Natural killer cell (primary cell): ENCODE data around the gene MAST4. TPM values are rescaled to one million over a fixed set of nuclear protein-coding genes. Genes with fewer than 3 reads are reported as not detected.

Experiments used
- ATAC-seq, 3 donors: fragments of 150-1000 bp in 2 of 3; fragments of 200-7000 bp in 1 of 3; cut with Tn5 transposase; 1 replicate in 1 of 3; 2 replicates in 2 of 3; pipeline ENCODE4 v1.10.0; 2021; ENCODE audit warnings: mild to moderate bottlenecking in 2 of 3, moderate library complexity in 2 of 3
- DNase-seq, 2 donors: peaks; one replicate each; pipeline versions ENCODE4 v3.0.0 to v3.0.0-alpha.2; 2013 to 2021; ENCODE audit warnings: mixed read lengths in 1 of 2
- H3K27ac ChIP-seq: one replicate; pipeline ENCODE4 v1.5.1; 2013; ENCODE audit warnings: mild to moderate bottlenecking, low read length
- H3K27me3 ChIP-seq: one replicate; pipeline ENCODE4 v1.6.1; 2013; ENCODE audit warnings: low read length; ENCODE audit not compliant: control insufficient read depth, insufficient read depth
- H3K36me3 ChIP-seq: one replicate; pipeline ENCODE4 v1.6.1; 2013; ENCODE audit warnings: low read length; ENCODE audit not compliant: control insufficient read depth, insufficient read depth
- H3K4me1 ChIP-seq: one replicate; pipeline ENCODE4 v1.6.1; 2013; ENCODE audit warnings: low read length; ENCODE audit not compliant: control insufficient read depth, insufficient read depth
- H3K4me3 ChIP-seq: one replicate; pipeline ENCODE4 v1.5.1; 2013; ENCODE audit warnings: low read length
- H3K9me3 ChIP-seq: one replicate; pipeline ENCODE4 v1.6.1; 2013; ENCODE audit warnings: low read length; ENCODE audit not compliant: control insufficient read depth, insufficient read depth
- H3K27ac Mint-ChIP-seq, 2 donors: one replicate each; pipeline ENCODE4 v1.8.0; 2022; ENCODE audit warnings: mild to moderate bottlenecking in 2 of 2, mixed read lengths in 2 of 2, moderate library complexity in 1 of 2
- H3K27me3 Mint-ChIP-seq, 2 donors: one replicate each; pipeline ENCODE4 v1.8.0; 2022; ENCODE audit warnings: low read depth in 2 of 2, mixed read lengths in 2 of 2
- H3K36me3 Mint-ChIP-seq: one replicate; pipeline ENCODE4 v1.8.0; 2022; ENCODE audit warnings: mixed read lengths
- H3K4me1 Mint-ChIP-seq, 2 donors: one replicate each; pipeline ENCODE4 v1.8.0; 2022; ENCODE audit warnings: mixed read lengths in 2 of 2
- H3K4me3 Mint-ChIP-seq: one replicate; pipeline ENCODE4 v1.8.0; 2022; ENCODE audit warnings: mild to moderate bottlenecking, moderate library complexity, mixed read lengths
- H3K9me3 Mint-ChIP-seq, 2 donors: one replicate each; pipeline ENCODE4 v1.8.0; 2022; ENCODE audit warnings: mixed read lengths in 2 of 2
- CTCF ChIP-seq: fragments of 200-600 bp; IDR thresholded peaks from one replicate; pipeline ENCODE4 v1.8.0; 2022; ENCODE audit warnings: antibody characterized with exemption
- WGBS: methylation state at CpG from one replicate; pipeline ENCODE4 v1.1.7; 2013; ENCODE audit warnings: missing lambda C conversion rate; ENCODE audit not compliant: insufficient coverage; 5-methylcytosine and 5-hydroxymethylcytosine counted together
- intact Hi-C: fragments of 100-400 bp; cut with micrococcal nuclease; formaldehyde crosslinking; loops from one replicate; pipeline ENCODE4 v1.14.2; 2022
- total RNA-seq, 4 donors: library from RNA; stranded (reverse); fragments of 120-200 nt in 1 of 4; gene quantifications; one replicate each; pipeline versions ENCODE4 v1.2.3 to v1.2.4, GENCODE V29; 2013 to 2022

MAST4 gene
- total RNA-seq, 3 donors from 2014 or later (not counting 1 experiment from before 2014, with no cell fraction given): 6.5 to 14.1 (median 12.7) TPM

- no peak for TF ChIP-seq CTCF
- WGBS: no CpG with 5 or more reads among the region's 1 CpG
- Mint-ChIP-seq H3K27ac (no peak overlapping the region), H3K4me3 (no peak overlapping the region), H3K36me3 (no peaks in the 10 kb centered on the region), H3K9me3 (no peaks in the 10 kb centered on the region), H3K4me1 (peaks cover 0 to 6% of the 10 kb centered on the region in 2 donors), H3K27me3 (no peaks in the 10 kb centered on the region)
- Histone ChIP-seq H3K4me3 (no peak overlapping the region), H3K36me3 (no peaks in the 10 kb centered on the region), H3K27me3 (no peaks in the 10 kb centered on the region), H3K27ac (no peak overlapping the region), H3K4me1 (no peaks in the 10 kb centered on the region), H3K9me3 (no peaks in the 10 kb centered on the region)
- DNase-seq (no peak), ATAC-seq (no peak)
- intact Hi-C loops: no loop called here
Observed at GRCh38 chr5:67021031-67021430, 424.8 kb downstream of the MAST4 start.

GRCh38 chr5:67021521-67021920 is 425.3 kb downstream of the MAST4 start:
- Mint-ChIP-seq H3K4me3 (no peak overlapping the region), H3K36me3 (no peaks in the 10 kb centered on the region), H3K4me1 (peaks cover 0 to 5% of the 10 kb centered on the region in 2 donors), H3K9me3 (no peaks in the 10 kb centered on the region), H3K27ac (no peak overlapping the region), H3K27me3 (no peaks in the 10 kb centered on the region)
- Histone ChIP-seq H3K4me3 (no peak overlapping the region), H3K4me1 (no peaks in the 10 kb centered on the region), H3K9me3 (no peaks in the 10 kb centered on the region), H3K27ac (no peak overlapping the region), H3K27me3 (no peaks in the 10 kb centered on the region), H3K36me3 (no peaks in the 10 kb centered on the region)
- intact Hi-C loops: no loop called here
- ATAC-seq (no peak), DNase-seq (no peak)
- no peak for TF ChIP-seq CTCF

- Mint-ChIP-seq H3K4me1 (peaks cover 0 to under 1% of the 10 kb centered on the region in 2 donors), H3K4me3 (no peak overlapping the region), H3K9me3 (no peaks in the 10 kb centered on the region), H3K36me3 (no peaks in the 10 kb centered on the region), H3K27me3 (no peaks in the 10 kb centered on the region), H3K27ac (no peak overlapping the region)
- H3K9me3 ChIP-seq: no peaks in the 10 kb centered on the region
- H3K4me3 ChIP-seq: no peak overlapping the region
- H3K36me3 ChIP-seq: no peaks in the 10 kb centered on the region
- H3K4me1 ChIP-seq: no peaks in the 10 kb centered on the region
- ATAC-seq (no peak), DNase-seq (no peak)
- no peak for TF ChIP-seq CTCF
- intact Hi-C loops: no loop called here
- H3K27me3 ChIP-seq: no peaks in the 10 kb centered on the region
- 91% methylated on average over 3 of the region's 3 CpGs for WGBS
- no peak overlapping the region for H3K27ac ChIP-seq
Observed at GRCh38 chr5:67021962-67022361, 425.8 kb downstream of the MAST4 start.

GRCh38 chr5:67025457-67025856 is 429.3 kb downstream of the MAST4 start:
- ATAC-seq: no peak
- Histone ChIP-seq H3K9me3 (no peaks in the 10 kb centered on the region), H3K27ac (no peak overlapping the region), H3K4me1 (no peaks in the 10 kb centered on the region), H3K27me3 (no peaks in the 10 kb centered on the region), H3K36me3 (no peaks in the 10 kb centered on the region), H3K4me3 (no peak overlapping the region)
- Mint-ChIP-seq H3K27me3 (no peaks in the 10 kb centered on the region), H3K4me3 (no peak overlapping the region), H3K9me3 (no peaks in the 10 kb centered on the region), H3K36me3 (no peaks in the 10 kb centered on the region), H3K4me1 (peaks cover 0 to 8% of the 10 kb centered on the region in 2 donors), H3K27ac (no peak overlapping the region)
- intact Hi-C loops: no loop called here
- TF ChIP-seq CTCF: no peak
- no peak for DNase-seq
- 92% methylated on average over 2 of the region's 2 CpGs for WGBS
